ENCODE measurements around the gene ITCH. TPM values are rescaled to one million over a fixed set of nuclear protein-coding genes. Genes with fewer than 3 reads are reported as not detected.

Gene ITCH
- polyA plus RNA-seq, 1 donor from 2014 or later, result 39.5 TPM

DNA sequence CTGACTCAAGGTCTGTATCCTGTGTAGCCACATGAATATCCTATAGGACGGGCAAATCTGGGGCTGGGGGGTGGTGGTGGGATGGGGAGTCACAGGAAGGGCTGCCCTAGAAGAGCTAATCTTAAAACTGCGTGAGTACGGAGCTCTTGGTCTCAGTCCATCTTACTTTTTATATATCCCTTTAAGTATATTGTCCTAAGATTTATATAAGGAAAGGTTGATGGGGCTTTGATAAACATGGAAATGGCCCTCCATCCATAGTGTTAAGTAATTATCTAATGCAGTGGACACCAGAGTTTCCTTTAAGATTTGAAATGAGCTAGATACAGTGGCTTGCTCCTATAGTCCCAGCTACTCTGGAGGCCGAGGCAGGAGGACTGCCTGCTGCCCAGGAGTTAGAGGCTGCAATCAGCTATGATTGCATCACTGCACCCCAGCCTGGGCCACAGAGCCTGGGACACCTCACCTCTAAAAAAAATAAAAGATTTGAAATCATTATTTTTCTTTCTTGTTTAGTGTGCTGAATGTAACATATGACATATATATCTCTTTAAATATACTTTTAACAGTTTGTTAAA is 128.9 kb downstream of the ITCH start:
- no peak overlapping the region for H2AFZ ChIP-seq (ENCODE audit: low read depth, low read length)
- H3K9me3 ChIP-seq (ENCODE audit: low read length), result no peaks in the 10 kb centered on the region
- no peak overlapping the region for H3K27ac ChIP-seq (ENCODE audit: low read length)
- H3K4me2 ChIP-seq (ENCODE audit: low read length), result no peak overlapping the region
- H4K20me1 ChIP-seq (ENCODE audit: insufficient read depth), result no peaks in the 10 kb centered on the region
- no peaks in the 10 kb centered on the region for H3K79me2 ChIP-seq (replicated peaks; ENCODE audit: insufficient read depth, low read length)
- H3K27me3 ChIP-seq (ENCODE audit: insufficient read depth, low read depth, low read length), result no peaks in the 10 kb centered on the region
- H3K36me3 ChIP-seq (ENCODE audit: insufficient read depth, low read length), result peaks cover 3% of the 10 kb centered on the region
- TF ChIP-seq EZH2 (IDR thresholded peaks at IDR 0.05; ENCODE audit: borderline replicate concordance, insufficient read depth, low read length, poor library complexity, severe bottlenecking), result no peak
- no peak overlapping the region for H3K9ac ChIP-seq (ENCODE audit: low read length)
- H3K9me2 ChIP-seq (ENCODE audit: insufficient read depth, low read length), result no peaks in the 10 kb centered on the region
- H3F3A ChIP-seq (ENCODE audit: insufficient read depth, low read length, poor library complexity, severe bottlenecking), result no peaks in the 10 kb centered on the region
- H3K4me3 ChIP-seq (ENCODE audit: low read length), result no peak overlapping the region

GRCh38 chr20:34493646-34494045 is 130.6 kb downstream of the ITCH start:
- Histone ChIP-seq H3F3A (ENCODE audit: insufficient read depth, low read length, poor library complexity, severe bottlenecking) (no peaks in the 10 kb centered on the region), H3K36me3 (ENCODE audit: insufficient read depth, low read length) (peaks cover 7% of the 10 kb centered on the region)

DNA sequence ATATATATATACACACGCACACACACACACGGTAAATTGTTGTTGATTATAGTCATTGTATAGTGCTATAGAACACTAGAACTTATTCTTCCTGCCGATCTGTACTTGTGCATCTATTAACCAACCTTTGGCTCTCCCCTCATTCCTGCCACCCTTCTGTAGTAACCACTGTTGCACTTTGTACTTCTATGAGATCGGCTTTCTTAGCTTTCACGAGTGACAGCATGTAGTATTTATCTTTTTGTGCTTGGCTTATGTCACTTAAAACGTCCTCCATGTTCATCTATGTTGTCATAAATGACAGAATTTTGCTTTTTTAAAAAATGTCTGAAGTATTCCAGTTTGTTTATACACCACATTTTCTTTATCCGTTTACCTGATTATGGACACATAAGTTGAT is 132.2 kb downstream of the ITCH start:
- H3K9me3 ChIP-seq (ENCODE audit: low read length), result no peaks in the 10 kb centered on the region
- no peak overlapping the region for H2AFZ ChIP-seq (ENCODE audit: low read depth, low read length)
- H3F3A ChIP-seq (ENCODE audit: insufficient read depth, low read length, poor library complexity, severe bottlenecking), result no peaks in the 10 kb centered on the region
- H3K9me2 ChIP-seq (ENCODE audit: insufficient read depth, low read length), result no peaks in the 10 kb centered on the region
- TF ChIP-seq SMC3 (conservative IDR thresholded peaks at IDR 0.05; ENCODE audit: poor library complexity) (no peak), MXI1 (conservative IDR thresholded peaks at IDR 0.05; ENCODE audit: poor library complexity, severe bottlenecking) (no peak), EP300 (conservative IDR thresholded peaks at IDR 0.05; ENCODE audit: poor library complexity, severe bottlenecking) (no peak), EZH2 (IDR thresholded peaks at IDR 0.05; ENCODE audit: borderline replicate concordance, insufficient read depth, low read length, poor library complexity, severe bottlenecking) (no peak), RAD21 (conservative IDR thresholded peaks at IDR 0.05) (no peak), TAF1 (IDR thresholded peaks at IDR 0.05; ENCODE audit: low read depth) (no peak), POLR2AphosphoS5 (IDR thresholded peaks at IDR 0.05) (no peak)
- TF ChIP-seq, protein P1, sequence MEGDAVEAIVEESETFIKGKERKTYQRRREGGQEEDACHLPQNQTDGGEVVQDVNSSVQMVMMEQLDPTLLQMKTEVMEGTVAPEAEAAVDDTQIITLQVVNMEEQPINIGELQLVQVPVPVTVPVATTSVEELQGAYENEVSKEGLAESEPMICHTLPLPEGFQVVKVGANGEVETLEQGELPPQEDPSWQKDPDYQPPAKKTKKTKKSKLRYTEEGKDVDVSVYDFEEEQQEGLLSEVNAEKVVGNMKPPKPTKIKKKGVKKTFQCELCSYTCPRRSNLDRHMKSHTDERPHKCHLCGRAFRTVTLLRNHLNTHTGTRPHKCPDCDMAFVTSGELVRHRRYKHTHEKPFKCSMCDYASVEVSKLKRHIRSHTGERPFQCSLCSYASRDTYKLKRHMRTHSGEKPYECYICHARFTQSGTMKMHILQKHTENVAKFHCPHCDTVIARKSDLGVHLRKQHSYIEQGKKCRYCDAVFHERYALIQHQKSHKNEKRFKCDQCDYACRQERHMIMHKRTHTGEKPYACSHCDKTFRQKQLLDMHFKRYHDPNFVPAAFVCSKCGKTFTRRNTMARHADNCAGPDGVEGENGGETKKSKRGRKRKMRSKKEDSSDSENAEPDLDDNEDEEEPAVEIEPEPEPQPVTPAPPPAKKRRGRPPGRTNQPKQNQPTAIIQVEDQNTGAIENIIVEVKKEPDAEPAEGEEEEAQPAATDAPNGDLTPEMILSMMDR (IDR thresholded peaks at IDR 0.05; ENCODE audit: poor library complexity, severe bottlenecking), result no peak
- TF ChIP-seq, protein P2, sequence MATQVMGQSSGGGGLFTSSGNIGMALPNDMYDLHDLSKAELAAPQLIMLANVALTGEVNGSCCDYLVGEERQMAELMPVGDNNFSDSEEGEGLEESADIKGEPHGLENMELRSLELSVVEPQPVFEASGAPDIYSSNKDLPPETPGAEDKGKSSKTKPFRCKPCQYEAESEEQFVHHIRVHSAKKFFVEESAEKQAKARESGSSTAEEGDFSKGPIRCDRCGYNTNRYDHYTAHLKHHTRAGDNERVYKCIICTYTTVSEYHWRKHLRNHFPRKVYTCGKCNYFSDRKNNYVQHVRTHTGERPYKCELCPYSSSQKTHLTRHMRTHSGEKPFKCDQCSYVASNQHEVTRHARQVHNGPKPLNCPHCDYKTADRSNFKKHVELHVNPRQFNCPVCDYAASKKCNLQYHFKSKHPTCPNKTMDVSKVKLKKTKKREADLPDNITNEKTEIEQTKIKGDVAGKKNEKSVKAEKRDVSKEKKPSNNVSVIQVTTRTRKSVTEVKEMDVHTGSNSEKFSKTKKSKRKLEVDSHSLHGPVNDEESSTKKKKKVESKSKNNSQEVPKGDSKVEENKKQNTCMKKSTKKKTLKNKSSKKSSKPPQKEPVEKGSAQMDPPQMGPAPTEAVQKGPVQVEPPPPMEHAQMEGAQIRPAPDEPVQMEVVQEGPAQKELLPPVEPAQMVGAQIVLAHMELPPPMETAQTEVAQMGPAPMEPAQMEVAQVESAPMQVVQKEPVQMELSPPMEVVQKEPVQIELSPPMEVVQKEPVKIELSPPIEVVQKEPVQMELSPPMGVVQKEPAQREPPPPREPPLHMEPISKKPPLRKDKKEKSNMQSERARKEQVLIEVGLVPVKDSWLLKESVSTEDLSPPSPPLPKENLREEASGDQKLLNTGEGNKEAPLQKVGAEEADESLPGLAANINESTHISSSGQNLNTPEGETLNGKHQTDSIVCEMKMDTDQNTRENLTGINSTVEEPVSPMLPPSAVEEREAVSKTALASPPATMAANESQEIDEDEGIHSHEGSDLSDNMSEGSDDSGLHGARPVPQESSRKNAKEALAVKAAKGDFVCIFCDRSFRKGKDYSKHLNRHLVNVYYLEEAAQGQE (IDR thresholded peaks at IDR 0.05; ENCODE audit: borderline replicate concordance), result no peak
- H3K4me2 ChIP-seq (ENCODE audit: low read length), result no peak overlapping the region
- H3K9ac ChIP-seq (ENCODE audit: low read length), result no peak overlapping the region
- no peaks in the 10 kb centered on the region for H3K27me3 ChIP-seq (ENCODE audit: insufficient read depth, low read depth, low read length)
- H4K20me1 ChIP-seq (ENCODE audit: insufficient read depth), result no peaks in the 10 kb centered on the region
- no peak overlapping the region for H3K27ac ChIP-seq (ENCODE audit: low read length)
- no peaks in the 10 kb centered on the region for H3K79me2 ChIP-seq (replicated peaks; ENCODE audit: insufficient read depth, low read length)
- H3K36me3 ChIP-seq (ENCODE audit: insufficient read depth, low read length), result peaks cover 7% of the 10 kb centered on the region
- no peak overlapping the region for H3K4me3 ChIP-seq (ENCODE audit: low read length)

More at GRCh38 chr20:34493646-34494045, 130.6 kb downstream of the ITCH start:
- Histone ChIP-seq H3K9me3 (ENCODE audit: low read length) (no peaks in the 10 kb centered on the region), H3K4me3 (ENCODE audit: low read length) (no peak overlapping the region), H3K27me3 (ENCODE audit: insufficient read depth, low read depth, low read length) (no peaks in the 10 kb centered on the region), H3K9me2 (ENCODE audit: insufficient read depth, low read length) (no peaks in the 10 kb centered on the region), H3K4me2 (ENCODE audit: low read length) (no peak overlapping the region), H3K9ac (ENCODE audit: low read length) (no peak overlapping the region), H4K20me1 (ENCODE audit: insufficient read depth) (no peaks in the 10 kb centered on the region), H3K79me2 (replicated peaks; ENCODE audit: insufficient read depth, low read length) (no peaks in the 10 kb centered on the region), H3K27ac (ENCODE audit: low read length) (no peak overlapping the region), H2AFZ (ENCODE audit: low read depth, low read length) (no peak overlapping the region)
- TF ChIP-seq POLR2AphosphoS5 (IDR thresholded peaks at IDR 0.05) (no peak), MXI1 (conservative IDR thresholded peaks at IDR 0.05; ENCODE audit: poor library complexity, severe bottlenecking) (no peak), EP300 (conservative IDR thresholded peaks at IDR 0.05; ENCODE audit: poor library complexity, severe bottlenecking) (no peak), RAD21 (conservative IDR thresholded peaks at IDR 0.05) (no peak)
- TF ChIP-seq, protein P1 (IDR thresholded peaks at IDR 0.05; ENCODE audit: poor library complexity, severe bottlenecking), result no peak

Measured in neural cell (in vitro differentiated cells).